ENCODE results near the gene ANKRD40CL.
"Not testable (repeated sequence)": the region's sequence is repeated elsewhere in the genome, so short reads cannot be mapped to it uniquely, and the experiment has no call there.

ANKRD40CL gene

GRCh38 chr17:50758524-50758923 is 8.8 kb downstream of the ANKRD40CL start:
- DNase-seq = no peak

GRCh38 chr17:50754521-50754920 is 12.8 kb downstream of the ANKRD40CL start:
- DNase-seq = no peak

- DNase-seq = no peak
Measured at GRCh38 chr17:50749245-50749644, 18.1 kb downstream of the ANKRD40CL start.

- no peak for DNase-seq
Measured at GRCh38 chr17:50745631-50746030, 21.7 kb downstream of the ANKRD40CL start.

GRCh38 chr17:50739098-50739497 is 28.2 kb downstream of the ANKRD40CL start:
- DNase-seq = no peak

- no peak for DNase-seq
Measured at GRCh38 chr17:50737118-50737698, 30.1 kb downstream of the ANKRD40CL start.

- no peak for DNase-seq
Measured at GRCh38 chr17:50735287-50735686, 32.0 kb downstream of the ANKRD40CL start.

- no peak for DNase-seq
Measured at GRCh38 chr17:50731575-50732460, 35.5 kb downstream of the ANKRD40CL start.

- DNase-seq = no peak
Measured at GRCh38 chr17:50728881-50729765, 38.2 kb downstream of the ANKRD40CL start.

- no peak for DNase-seq
Measured at GRCh38 chr17:50728112-50728429, 39.2 kb downstream of the ANKRD40CL start.

GRCh38 chr17:50725769-50726655 is 41.3 kb downstream of the ANKRD40CL start:
- no peak for DNase-seq

- not testable (repeated sequence) for DNase-seq
Measured at GRCh38 chr17:50724622-50725021, 42.7 kb downstream of the ANKRD40CL start.

- no peak for DNase-seq
Measured at GRCh38 chr17:50722746-50723145, 44.6 kb downstream of the ANKRD40CL start.

GRCh38 chr17:50721194-50722010 is 45.9 kb downstream of the ANKRD40CL start:
- DNase-seq = no peak

- no peak for DNase-seq
Measured at GRCh38 chr17:50719924-50720794, 47.2 kb downstream of the ANKRD40CL start.

- DNase-seq = peak; percentile 84
Measured at GRCh38 chr17:50719144-50719923, 48.0 kb downstream of the ANKRD40CL start, which contains the start of gene LUC7L3. Gene LUC7L3, plus strand, starts transcription at chr17:50719603. Its CDS starts 130 bp downstream, at chr17:50719733.

- DNase-seq = no peak
Measured at GRCh38 chr17:50715471-50715870, 51.8 kb downstream of the ANKRD40CL start.

GRCh38 chr17:50712641-50713040 is 54.7 kb downstream of the ANKRD40CL start:
- no peak for DNase-seq

All from amniotic stem cell (primary cell).